Right atrium auricular region (tissue), 2 donors: ENCODE measurements around the gene TMCC2. TPM values are rescaled to one million over a fixed set of nuclear protein-coding genes. Genes with fewer than 3 reads are reported as not detected.

Experiments used
- DNase-seq: peaks from one replicate; pipeline ENCODE4 v3.0.0-alpha.2; 2019; ENCODE audit warnings: low spot score
- H3K27ac ChIP-seq, 2 donors: fragments of 200-600 bp; sonication (generic); 1 replicate in 1 of 2; 2 replicates in 1 of 2; pipeline ENCODE4 v1.5.1; 2016 to 2019
- H3K27me3 ChIP-seq, 2 donors: fragments of 200-600 bp; sonication (generic); one replicate each; pipeline versions ENCODE4 v1.5.1 to v1.6.0; 2017 to 2019
- H3K36me3 ChIP-seq: fragments of 200-600 bp; sonication (generic); one replicate; pipeline ENCODE4 v1.5.1; 2016
- H3K4me1 ChIP-seq, 2 donors: fragments of 200-600 bp; sonication (generic); one replicate each; pipeline versions ENCODE4 v1.5.1 to v1.6.0; 2017 to 2019
- H3K4me3 ChIP-seq, 2 donors: fragments of 200-600 bp; sonication (generic); 1 replicate in 1 of 2; 2 replicates in 1 of 2; pipeline ENCODE4 v1.5.1; 2017 to 2019; ENCODE audit warnings: mild to moderate bottlenecking in 1 of 2, moderate library complexity in 1 of 2
- H3K9me3 ChIP-seq, 2 donors: fragments of 200-600 bp; sonication (generic); one replicate each; pipeline ENCODE4 v1.5.1; 2019
- total RNA-seq, 2 donors: library from RNA; depleted of rRNA; stranded (reverse); fragments of >200 nt; gene quantifications; one replicate each; pipeline ENCODE4 v1.1.0, GENCODE V29; 2016
- TF ChIP-seq, protein P1 (sequence below), 2 donors: fragments of 200-600 bp; sonication (generic); IDR thresholded peaks; one replicate each; pipeline ENCODE4 v1.5.1; 2019; ENCODE audit warnings: antibody characterized with exemption in 2 of 2

Gene TMCC2
- total RNA-seq, 2 donors from 2014 or later, result 8.5 to 11.9 TPM

GRCh38 chr1:205309741-205310140 is 82.0 kb downstream of the TMCC2 start:
- Histone ChIP-seq H3K36me3 (no peaks in the 10 kb centered on the region), H3K9me3 (no peaks in the 10 kb centered on the region), H3K4me3 (no peak overlapping the region), H3K27me3 (no peaks in the 10 kb centered on the region), H3K27ac (no peak overlapping the region), H3K4me1 (peaks cover 0 to 18% of the 10 kb centered on the region in 2 donors)
- DNase-seq, result no peak
- TF ChIP-seq, protein P1, sequence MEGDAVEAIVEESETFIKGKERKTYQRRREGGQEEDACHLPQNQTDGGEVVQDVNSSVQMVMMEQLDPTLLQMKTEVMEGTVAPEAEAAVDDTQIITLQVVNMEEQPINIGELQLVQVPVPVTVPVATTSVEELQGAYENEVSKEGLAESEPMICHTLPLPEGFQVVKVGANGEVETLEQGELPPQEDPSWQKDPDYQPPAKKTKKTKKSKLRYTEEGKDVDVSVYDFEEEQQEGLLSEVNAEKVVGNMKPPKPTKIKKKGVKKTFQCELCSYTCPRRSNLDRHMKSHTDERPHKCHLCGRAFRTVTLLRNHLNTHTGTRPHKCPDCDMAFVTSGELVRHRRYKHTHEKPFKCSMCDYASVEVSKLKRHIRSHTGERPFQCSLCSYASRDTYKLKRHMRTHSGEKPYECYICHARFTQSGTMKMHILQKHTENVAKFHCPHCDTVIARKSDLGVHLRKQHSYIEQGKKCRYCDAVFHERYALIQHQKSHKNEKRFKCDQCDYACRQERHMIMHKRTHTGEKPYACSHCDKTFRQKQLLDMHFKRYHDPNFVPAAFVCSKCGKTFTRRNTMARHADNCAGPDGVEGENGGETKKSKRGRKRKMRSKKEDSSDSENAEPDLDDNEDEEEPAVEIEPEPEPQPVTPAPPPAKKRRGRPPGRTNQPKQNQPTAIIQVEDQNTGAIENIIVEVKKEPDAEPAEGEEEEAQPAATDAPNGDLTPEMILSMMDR (IDR thresholded peaks at IDR 0.05), result no peak

GRCh38 chr1:205310976-205311704 is 83.4 kb downstream of the TMCC2 start:
- DNase-seq, result no peak
- Histone ChIP-seq H3K9me3 (no peaks in the 10 kb centered on the region), H3K4me3 (no peak overlapping the region), H3K4me1 (peaks cover 0 to 24% of the 10 kb centered on the region in 2 donors), H3K36me3 (no peaks in the 10 kb centered on the region), H3K27ac (no peak overlapping the region), H3K27me3 (no peaks in the 10 kb centered on the region)
- TF ChIP-seq, protein P1 (IDR thresholded peaks at IDR 0.05), result no peak

DNA sequence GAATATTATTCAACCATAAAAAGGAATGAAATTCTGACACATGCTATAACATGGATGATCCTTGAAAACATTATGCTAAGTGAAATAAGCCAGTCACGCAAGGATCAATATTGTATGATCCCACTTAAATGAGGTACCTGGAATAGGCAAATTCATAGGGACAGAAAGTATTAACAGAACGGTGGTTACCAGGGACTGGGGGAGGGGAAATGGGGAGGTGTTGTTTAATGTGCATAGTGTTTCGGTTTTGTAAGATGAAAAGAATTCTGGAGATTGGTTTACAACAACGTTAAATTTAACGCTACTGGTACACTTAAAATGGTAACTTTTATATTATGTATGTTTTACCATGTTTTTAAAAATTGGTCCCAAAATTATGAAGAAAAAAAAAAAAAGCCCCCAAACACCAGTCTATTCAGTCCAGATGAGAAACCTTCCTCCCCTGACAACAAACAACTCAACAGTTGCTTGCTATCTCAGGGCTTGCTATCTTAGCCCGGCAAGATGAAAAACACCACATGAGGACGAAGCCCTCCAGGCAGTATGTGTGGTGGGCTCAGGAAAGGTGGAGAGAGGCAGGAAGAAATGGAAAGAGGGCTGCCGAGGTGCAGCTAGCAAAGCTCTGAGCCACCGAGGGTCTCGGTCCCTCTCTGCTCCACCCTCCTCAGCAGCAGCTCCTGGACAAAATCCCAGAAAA is 85.3 kb downstream of the TMCC2 start:
- H3K27me3 ChIP-seq, result no peaks in the 10 kb centered on the region
- H3K4me3 ChIP-seq, result peak overlapping the region in 1 of 2 donors; percentile 21
- TF ChIP-seq, protein P1 (IDR thresholded peaks at IDR 0.05), result no peak
- peaks cover 0 to 43% of the 10 kb centered on the region in 2 donors for H3K4me1 ChIP-seq
- H3K27ac ChIP-seq, result peak overlapping the region; percentile 61 to 82
- DNase-seq, result no peak
- no peaks in the 10 kb centered on the region for H3K9me3 ChIP-seq
- no peaks in the 10 kb centered on the region for H3K36me3 ChIP-seq

DNA sequence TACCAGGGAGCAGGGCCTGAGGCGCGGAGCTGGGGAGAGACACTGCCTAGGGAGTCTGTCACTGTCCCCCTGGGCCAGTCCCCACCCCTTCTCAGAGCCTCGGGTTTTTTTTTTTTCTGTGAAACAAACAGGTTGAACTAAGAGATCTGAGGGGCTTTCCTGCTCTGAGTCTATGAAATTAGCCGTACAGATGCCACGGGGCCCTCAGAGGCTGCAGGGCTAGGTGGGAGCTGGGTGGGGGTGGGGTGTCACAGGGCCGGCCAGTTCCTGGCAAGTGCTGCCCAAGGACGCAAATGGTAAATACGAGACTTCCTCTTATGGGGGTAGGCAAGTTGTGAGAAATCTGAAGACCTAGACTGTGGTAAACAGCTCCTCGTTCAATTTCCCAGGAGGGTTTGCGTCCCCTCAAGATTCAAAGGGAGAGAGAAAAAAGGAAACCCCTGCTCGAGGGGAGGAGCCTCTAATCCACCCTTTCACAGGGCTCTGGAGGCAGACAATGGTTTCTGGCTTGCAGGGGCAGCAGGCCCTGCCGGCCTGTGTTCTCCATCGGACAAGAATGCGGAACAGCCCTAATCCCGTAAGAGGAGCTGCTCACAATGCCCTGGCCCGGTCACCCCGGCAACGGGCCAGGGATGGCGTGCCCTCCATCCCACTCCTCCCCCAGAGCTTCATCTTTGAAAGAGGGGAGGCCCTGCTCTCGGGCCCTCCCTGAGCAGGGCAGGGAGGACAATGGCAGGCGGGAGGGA is 86.0 kb downstream of the TMCC2 start:
- TF ChIP-seq, protein P1 (IDR thresholded peaks at IDR 0.05), result no peak
- H3K27ac ChIP-seq, result peak overlapping the region; percentile 61 to 82
- DNase-seq, result peak; percentile 66
- H3K36me3 ChIP-seq, result no peaks in the 10 kb centered on the region
- peaks cover 0 to 50% of the 10 kb centered on the region in 2 donors for H3K4me1 ChIP-seq
- H3K9me3 ChIP-seq, result no peaks in the 10 kb centered on the region
- no peaks in the 10 kb centered on the region for H3K27me3 ChIP-seq
- peak overlapping the region in 1 of 2 donors; percentile 21 for H3K4me3 ChIP-seq

- Histone ChIP-seq H3K27ac (peak overlapping the region; percentile 61 to 74), H3K9me3 (no peaks in the 10 kb centered on the region), H3K4me3 (no peak overlapping the region), H3K27me3 (no peaks in the 10 kb centered on the region), H3K36me3 (no peaks in the 10 kb centered on the region), H3K4me1 (peaks cover 0 to 58% of the 10 kb centered on the region in 2 donors)
- no peak for DNase-seq
- TF ChIP-seq, protein P1 (IDR thresholded peaks at IDR 0.05), result no peak
These were observed 87.4 kb downstream of the TMCC2 start for GRCh38 chr1:205315008-205315618.
